H1 (cell line): ENCODE data around the gene RPL37A. TPM values are rescaled to one million over a fixed set of nuclear protein-coding genes. Genes with fewer than 3 reads are reported as not detected.

ENCODE experiments used
- GTF2F1 ChIP-seq: IDR thresholded peaks from 2 replicates; pipeline ENCODE4 v1.6.1; 2012; ENCODE audit warnings: low read depth, low read length, improper control_type of control experiment, borderline replicate concordance
- TAF7 ChIP-seq: optimal IDR thresholded peaks from 2 replicates; pipeline ENCODE3; 2011; ENCODE audit warnings: low read depth, mild to moderate bottlenecking, inconsistent platforms, low read length, moderate library complexity, borderline replicate concordance
- polyA plus RNA-seq, 7 experiments: library from polyadenylated mRNA; depleted of rRNA in 3 of 7; stranded (reverse) in 5 of 7; unstranded in 2 of 7; fragments of >200 nt in 5 of 7; fragments of 200-250 nt in 2 of 7; gene quantifications; 1 replicate in 5 of 7; 2 replicates in 1 of 7; 4 replicates in 1 of 7; pipeline versions ENCODE4 v1.2.1 to v1.2.3, GENCODE V29; 2011 to 2013; ENCODE audit warnings: missing spikeins in 2 of 7, mixed read lengths in 2 of 7
- total RNA-seq: library from RNA; stranded (reverse); fragmentation: NEBNext Ultra II Directional; extraction: Animal tissue kit (Norgen Biotek cat#: 25700); gene quantifications from 2 replicates; pipeline ENCODE4 v1.2.1, GENCODE V29; 2021

The RPL37A gene
- total and polyA plus RNA-seq, 2 of the 8 experiments (the other 6 are each of a cell fraction or from before 2014, with no cell fraction given): 1,737 to 3,180 TPM

DNA sequence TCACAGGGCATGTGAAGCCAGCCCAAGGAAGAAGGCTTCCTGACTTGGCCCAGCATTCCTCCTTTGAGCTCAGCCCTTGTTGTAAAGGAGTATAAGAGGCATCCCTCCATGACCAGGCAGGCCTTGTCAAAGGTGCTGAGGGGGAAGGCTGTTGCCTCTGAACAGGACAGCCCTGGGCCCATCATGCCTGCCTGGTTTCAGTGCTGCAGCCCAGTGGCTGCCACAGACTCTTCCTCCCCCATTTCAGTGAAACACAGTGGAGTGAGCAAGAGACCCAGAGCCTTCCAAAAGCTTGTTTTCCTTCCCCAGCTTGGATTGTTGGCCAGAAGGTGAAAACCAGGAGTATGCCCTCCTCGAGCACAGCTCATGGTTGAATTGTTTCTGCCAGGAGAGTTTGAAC is 19.9 kb upstream of the RPL37A start (continued):
- TF ChIP-seq TAF7 (no peak), GTF2F1 (no peak)
